KOPT-K1 (cell line): Measurements from ENCODE around the gene NAALADL2.
"Not testable (repeated sequence)": the region's sequence is repeated elsewhere in the genome, so short reads cannot be mapped to it uniquely, and the experiment has no call there.

Experiments used
- H3K27ac ChIP-seq: fragments of 200-600 bp; sonication (generic); 2 replicates; pipeline ENCODE4 v1.5.1; 2016; ENCODE audit warnings: antibody characterized with exemption, mild to moderate bottlenecking, low read depth, low read length; ENCODE audit not compliant: poor library complexity, severe bottlenecking
- H3K36me3 ChIP-seq: fragments of 200-600 bp; sonication (generic); 2 replicates; pipeline ENCODE4 v1.5.1; 2017; ENCODE audit warnings: antibody characterized with exemption, mild to moderate bottlenecking, low read length, moderate library complexity; ENCODE audit not compliant: insufficient read depth
- H3K9me3 ChIP-seq: fragments of 200-600 bp; sonication (generic); 2 replicates; pipeline ENCODE4 v1.5.1; 2017; ENCODE audit warnings: antibody characterized with exemption, low read length, mild to moderate bottlenecking; ENCODE audit not compliant: insufficient read depth, poor library complexity, severe bottlenecking

The NAALADL2 gene

DNA sequence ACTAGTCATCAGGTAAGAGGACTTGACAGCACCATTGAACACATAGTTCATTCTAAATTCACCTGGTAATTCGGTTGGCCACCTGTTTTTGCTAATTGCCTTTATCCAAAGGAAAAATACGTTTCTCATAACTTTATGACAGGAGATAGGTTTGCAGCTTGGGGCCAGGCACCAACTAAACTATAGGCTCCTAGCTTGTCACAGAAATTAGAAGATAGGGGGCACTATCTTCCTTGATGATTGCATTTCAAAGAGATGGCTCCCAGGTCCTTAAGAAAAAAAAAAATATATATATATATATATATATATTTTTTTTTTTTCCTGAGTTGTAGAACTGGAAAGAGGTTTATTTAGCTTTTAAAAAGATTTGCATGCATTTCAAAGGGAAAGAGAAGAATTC is 563.6 kb downstream of the NAALADL2 start:
- no peaks in the 10 kb centered on the region for H3K36me3 ChIP-seq
- H3K9me3 ChIP-seq, result no peaks in the 10 kb centered on the region
- H3K27ac ChIP-seq, result no peak overlapping the region

DNA sequence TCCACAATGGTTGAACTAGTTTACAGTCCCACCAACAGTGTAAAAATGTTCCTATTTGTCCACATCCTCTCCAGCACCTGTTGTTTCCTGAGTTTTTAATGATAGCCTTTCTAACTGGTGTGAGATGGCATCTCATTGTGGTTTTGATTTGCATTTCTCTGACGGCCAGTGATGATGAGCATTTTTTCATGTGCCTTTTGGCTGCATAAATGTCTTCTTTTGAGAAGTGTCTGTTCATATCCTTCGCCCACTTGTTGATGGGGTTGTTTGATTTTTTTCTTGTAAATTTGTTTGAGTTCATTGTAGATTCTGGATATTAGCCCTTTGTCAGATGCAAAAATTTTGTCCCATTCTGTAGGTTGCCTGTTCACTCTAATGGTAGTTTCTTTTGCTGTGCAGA is 564.7 kb downstream of the NAALADL2 start:
- H3K27ac ChIP-seq, H3K9me3 ChIP-seq, H3K36me3 ChIP-seq: not testable (repeated sequence)

DNA sequence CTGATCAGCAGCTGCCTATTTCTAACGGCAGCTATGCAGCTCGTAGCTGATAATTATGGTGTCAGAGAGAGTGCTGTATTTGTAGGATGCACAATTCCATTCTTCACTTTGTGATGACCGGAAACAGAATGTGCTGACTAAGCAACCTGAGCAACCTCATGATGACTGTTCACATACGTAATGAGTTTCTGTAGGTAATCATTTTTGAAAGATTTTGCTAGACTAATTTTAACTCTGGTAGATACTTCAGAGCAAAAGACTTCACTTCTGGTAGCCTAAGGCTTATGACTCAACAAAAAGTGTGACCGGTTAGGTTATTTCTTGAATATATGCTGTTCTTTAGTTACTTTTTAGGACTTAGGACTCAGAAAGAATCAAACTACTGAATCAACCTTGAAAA is 567.7 kb downstream of the NAALADL2 start:
- Histone ChIP-seq H3K9me3 (no peaks in the 10 kb centered on the region), H3K27ac (no peak overlapping the region), H3K36me3 (no peaks in the 10 kb centered on the region)

DNA sequence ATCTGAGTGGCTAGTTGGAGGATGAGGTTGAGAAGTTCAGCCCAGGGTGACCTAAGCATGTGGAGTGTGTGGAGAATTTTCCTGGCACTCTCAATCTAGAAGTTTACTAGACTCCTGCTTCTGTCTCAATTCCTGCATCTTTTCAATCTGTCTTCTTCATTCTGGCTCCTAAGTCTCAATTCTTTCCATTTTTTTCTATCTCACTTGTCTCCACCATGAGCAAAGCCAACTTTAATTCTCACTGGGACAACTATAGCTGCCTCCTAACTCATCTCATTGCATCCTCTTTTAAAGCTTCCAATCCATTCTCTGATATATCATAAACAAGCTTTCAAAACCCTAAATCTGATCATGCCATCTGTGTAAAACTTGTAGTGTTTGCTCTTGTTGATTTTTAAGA is 569.3 kb downstream of the NAALADL2 start:
- Histone ChIP-seq H3K36me3 (no peaks in the 10 kb centered on the region), H3K27ac (no peak overlapping the region), H3K9me3 (no peaks in the 10 kb centered on the region)

DNA sequence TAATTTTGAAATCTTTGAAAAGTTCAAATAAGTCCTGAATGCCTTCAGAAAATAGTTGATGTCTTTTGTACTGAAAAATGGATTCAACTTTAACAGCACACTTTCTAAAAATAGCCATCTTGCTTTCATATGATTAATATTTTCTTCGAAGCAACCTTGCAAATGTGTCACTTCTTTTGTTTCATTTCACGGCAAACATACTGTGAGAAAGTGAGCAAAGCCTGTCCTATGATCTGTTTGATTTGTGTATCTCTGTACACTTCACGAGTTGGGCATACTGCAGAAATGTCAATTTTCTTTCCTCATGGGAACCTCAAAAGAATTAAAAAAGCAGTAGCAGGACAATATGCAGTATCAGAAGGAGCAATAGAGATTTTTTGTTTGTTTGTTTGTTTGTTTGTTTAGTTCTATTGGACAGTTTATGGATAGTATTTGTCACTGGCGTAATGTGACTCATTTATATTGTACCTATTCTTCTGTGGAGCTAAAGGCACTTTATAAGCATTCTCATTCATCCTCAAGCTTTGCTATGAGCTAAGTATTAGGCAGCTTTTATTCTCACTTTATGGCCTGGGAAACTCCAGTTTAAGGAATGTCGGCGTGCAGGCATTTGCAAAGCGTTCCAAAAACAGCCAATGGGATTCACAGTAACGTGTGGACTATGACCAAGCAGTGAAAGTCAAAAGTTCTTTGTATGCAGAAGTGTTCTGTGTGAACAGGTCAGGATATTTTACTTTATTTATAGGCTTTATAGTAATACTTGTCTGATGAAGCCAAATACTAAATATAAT is 572.0 kb downstream of the NAALADL2 start:
- H3K9me3 ChIP-seq, result no peaks in the 10 kb centered on the region
- H3K27ac ChIP-seq, result no peak overlapping the region
- no peaks in the 10 kb centered on the region for H3K36me3 ChIP-seq

DNA sequence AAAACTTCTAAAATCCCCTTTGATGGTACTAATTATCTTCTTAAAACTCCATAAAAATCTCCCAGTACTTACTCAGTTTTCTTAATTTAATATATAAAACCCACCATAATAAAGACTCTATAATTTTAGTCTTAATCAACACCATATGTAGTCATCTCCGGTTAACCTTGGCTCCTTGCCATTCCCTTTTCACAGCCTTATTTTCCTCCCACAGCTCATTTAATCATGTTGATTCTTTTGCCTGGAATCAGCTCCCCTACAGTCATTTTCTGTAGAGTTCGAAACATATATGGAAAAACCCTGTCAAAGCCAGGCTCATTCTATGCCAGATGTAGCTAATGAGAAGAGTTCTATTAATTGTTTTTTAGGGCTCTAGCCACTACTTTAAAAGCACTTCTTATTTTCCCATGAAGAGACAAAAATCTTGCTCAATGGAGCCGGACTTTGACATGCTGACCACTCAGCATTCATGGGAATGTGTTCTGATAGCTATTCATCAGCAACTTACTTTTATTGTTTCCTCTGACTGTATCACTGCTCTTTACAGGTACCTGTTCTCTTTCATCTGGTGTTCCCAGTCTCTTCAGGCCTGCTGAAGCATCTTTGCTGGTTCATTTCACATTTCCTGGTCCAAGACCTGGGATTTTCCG is 573.4 kb downstream of the NAALADL2 start:
- Histone ChIP-seq H3K27ac (no peak overlapping the region), H3K9me3 (no peaks in the 10 kb centered on the region), H3K36me3 (no peaks in the 10 kb centered on the region)

DNA sequence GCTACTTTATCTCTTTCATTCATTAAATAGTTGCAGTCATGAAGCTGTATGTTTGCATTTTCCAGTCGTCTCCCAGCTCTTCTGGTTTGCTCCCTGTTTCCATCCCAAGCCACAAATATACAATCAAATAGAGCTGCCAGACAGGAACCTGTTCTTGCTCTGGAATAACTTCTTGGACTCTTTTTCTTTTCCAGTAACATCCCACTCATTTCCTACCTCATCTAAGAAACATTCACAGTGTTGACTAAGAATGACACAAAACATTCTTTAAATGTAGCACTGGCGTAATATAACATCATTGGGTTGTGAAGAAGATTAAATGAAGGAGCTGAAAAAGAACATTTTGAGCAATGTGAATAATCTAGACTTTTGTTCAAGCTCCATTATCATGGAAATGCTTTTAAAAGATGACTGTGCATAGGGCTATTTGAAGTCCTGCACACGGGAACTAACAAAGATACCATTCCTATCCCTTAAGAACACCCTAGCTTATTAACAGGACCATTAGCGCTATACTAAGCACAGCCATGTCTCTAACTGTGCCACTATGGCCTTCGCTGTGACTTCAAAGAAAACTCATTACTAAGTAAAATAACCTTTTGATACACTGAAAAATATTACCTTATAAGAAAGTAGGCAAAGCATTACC is 574.0 kb downstream of the NAALADL2 start:
- H3K27ac ChIP-seq, result no peak overlapping the region
- no peaks in the 10 kb centered on the region for H3K36me3 ChIP-seq
- H3K9me3 ChIP-seq, result no peaks in the 10 kb centered on the region

DNA sequence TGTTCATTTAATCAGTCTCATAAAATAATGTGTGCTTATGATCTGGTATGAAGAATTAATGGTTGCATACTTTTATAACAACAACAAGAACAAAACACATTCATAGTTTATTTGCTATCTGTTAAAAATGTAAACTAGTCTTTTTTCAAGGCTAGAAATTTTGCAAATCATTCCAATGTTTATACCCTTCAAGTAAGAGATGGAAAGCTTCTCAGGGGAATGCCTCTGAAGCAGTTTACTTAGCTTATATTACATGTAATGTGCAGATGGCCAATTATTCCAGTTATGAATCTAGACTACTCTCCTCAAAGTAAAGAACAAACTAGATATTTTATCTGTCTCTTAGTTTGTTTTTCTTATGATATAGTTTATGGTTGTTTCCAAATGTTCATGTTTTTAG is 575.4 kb downstream of the NAALADL2 start:
- Histone ChIP-seq H3K36me3 (no peaks in the 10 kb centered on the region), H3K27ac (no peak overlapping the region), H3K9me3 (no peaks in the 10 kb centered on the region)

DNA sequence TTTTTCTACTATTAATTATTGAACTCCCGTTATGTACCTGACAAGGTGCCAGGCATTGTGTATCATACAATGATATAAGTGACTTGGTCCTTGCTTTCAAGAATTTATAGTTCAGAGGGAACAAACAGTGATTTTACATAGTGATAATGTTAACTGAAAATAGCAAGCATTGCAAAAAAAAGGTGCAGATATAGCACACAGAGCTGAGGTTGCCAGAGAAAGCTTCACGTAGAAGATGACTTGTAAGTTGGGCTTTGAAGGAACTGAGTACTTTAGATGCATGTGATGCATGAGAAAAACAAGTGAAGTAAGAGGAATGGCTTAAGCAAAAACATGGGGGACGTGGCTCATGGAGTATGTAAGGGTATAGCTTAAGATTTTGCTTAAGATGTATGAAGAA is 584.5 kb downstream of the NAALADL2 start:
- H3K9me3 ChIP-seq, result no peaks in the 10 kb centered on the region
- H3K36me3 ChIP-seq, result no peaks in the 10 kb centered on the region
- no peak overlapping the region for H3K27ac ChIP-seq

DNA sequence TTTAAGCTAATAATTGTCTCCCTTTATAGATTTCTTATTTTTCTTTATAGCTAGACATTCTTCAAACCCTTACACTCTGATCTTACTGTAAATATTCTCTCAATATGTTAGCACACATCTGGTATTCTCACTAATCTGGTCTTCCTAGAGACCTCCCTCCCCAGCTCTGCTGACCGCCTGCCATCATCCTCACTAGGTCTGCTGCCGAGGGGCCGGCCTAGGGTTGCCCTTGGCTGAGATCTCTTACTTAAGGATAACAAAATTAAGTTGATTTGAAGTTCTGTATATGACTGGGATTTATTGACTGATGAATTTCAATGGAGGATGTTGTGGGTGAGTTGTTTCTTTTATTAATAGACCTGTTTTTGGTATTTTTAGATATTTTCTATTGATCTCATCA is 586.6 kb downstream of the NAALADL2 start:
- Histone ChIP-seq H3K36me3 (no peaks in the 10 kb centered on the region), H3K9me3 (no peaks in the 10 kb centered on the region), H3K27ac (no peak overlapping the region)

DNA sequence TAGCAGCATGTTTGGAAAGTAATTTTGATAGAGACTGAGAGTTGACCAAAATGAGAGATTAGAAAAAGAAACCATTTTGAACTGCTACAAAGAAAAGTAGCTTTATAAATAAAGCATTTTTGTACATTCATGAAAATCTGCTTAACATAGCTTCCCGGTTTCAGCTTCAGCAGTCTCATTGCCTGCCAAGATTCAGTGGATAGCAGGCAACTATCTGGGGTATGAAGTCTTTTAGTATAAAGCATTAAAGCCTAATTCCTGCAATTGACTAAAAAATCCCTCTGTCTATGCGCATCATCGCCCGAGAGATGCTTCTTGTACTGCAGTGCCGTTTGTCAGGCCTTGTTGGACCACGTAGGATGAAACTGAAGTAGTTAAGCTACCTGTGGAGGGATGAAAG is 588.4 kb downstream of the NAALADL2 start:
- H3K36me3 ChIP-seq, result no peaks in the 10 kb centered on the region
- no peak overlapping the region for H3K27ac ChIP-seq
- H3K9me3 ChIP-seq, result no peaks in the 10 kb centered on the region

DNA sequence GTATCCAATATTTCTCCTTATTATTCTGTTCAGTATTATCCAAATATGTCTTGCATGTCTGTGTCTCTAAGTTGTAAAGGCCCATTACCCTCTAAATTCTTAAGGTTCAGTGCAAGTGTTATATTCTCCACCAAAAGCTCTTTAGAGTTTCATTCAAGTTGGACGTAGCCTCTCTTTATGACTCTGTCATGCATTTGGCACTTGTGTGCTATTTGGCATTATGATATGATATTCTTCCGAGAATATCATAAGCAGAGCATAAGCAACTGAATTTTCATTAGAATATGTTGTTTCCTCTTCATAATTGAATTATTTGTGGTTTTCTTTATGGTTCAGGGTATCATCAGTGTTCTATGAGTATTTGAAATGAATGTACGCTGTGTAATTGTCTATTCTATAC is 594.2 kb downstream of the NAALADL2 start:
- Histone ChIP-seq H3K27ac (no peak overlapping the region), H3K36me3 (no peaks in the 10 kb centered on the region), H3K9me3 (no peaks in the 10 kb centered on the region)

DNA sequence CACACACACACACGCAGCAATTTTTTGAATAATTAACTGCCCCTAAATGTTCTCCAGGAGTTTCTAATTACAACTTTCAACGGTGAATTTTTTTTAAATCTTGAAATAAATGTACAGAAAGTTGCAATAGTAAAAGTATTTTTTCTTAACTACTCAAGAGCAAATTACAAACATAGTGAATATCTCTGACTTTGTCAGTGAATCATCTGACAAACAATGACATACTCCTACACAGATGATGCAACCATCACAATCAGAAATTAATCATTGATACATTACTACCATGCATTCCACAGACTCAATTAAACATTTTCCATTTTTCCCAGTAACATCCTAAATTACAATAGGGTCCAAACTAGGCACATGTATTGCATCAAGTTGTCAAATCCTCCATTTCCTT is 597.3 kb downstream of the NAALADL2 start:
- Histone ChIP-seq H3K36me3 (no peaks in the 10 kb centered on the region), H3K9me3 (no peaks in the 10 kb centered on the region)

DNA sequence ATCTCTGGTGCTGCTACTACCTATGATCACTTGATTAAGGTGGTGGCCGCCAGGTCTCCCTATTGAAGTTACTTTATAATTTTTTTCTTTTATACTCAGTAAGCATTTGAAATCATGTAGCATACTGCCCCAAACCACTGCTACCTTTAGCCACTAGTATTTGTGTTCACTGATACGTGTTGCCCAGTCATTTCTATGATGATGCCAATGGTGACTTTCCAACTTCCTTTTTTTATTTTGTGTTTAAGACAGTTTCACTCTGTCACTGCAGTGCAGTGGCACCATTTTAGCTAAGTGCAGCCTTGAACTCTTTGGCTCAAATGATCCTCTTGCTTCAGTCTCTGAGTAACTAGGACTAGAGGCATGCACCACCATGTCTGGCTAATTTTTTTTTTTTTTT is 598.2 kb downstream of the NAALADL2 start:
- Histone ChIP-seq H3K36me3 (no peaks in the 10 kb centered on the region), H3K27ac (no peak overlapping the region), H3K9me3 (no peaks in the 10 kb centered on the region)

More for the DNA sequence above, 597.3 kb downstream of the NAALADL2 start:
- H3K27ac ChIP-seq, result no peak overlapping the region

DNA sequence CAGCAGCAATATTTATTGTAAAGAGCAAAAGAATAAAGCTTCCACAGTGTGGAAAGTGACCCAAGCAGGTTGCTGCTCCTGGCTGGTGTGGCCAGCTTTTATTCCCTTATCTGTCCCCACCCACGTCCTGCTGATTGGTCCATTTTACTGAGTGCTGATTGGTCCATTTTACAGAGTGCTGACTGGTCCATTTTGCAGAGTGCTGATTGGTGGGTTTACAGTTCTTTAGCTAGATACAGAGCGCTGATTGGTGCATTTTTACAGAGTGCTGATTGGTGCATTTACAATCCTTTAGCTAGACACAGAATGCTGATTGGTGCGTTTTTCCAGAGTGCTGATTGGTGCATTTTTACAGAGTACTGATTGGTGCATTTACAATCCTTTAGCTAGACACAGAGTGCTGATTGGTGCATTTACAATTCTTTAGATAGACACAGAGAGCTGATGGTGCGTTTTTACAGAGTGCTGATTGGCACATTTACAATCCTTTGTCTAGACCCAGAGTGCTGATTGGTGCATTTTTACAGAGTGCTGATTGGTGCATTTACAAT is 601.8 kb downstream of the NAALADL2 start:
- H3K27ac ChIP-seq, H3K9me3 ChIP-seq, H3K36me3 ChIP-seq: not testable (repeated sequence)
